Measurements from ENCODE around the gene C19orf47. TPM values are rescaled to one million over a fixed set of nuclear protein-coding genes. Genes with fewer than 3 reads are reported as not detected.

C19orf47 gene
- polyA plus RNA-seq, 10 donors, result 44.0 to 71.9 (median 60.8) TPM

DNA sequence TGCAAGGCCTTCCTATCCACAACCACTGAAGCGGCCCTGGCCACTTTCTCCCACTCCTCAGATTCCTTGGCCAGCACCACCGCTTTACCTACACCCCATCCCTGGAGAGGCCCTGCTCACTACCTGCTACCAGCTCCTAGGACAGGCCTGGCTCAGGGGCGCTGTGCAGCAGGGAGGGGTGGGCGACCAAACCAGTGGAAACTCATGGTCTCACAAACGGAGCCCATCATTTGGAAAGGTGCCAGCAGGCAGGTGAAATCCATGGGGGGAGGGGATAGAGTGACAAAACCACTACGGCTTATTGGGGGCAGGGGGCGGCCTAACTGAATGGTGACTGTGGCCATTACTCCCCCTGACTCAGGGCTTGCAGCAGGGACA, 27.6 kb downstream of the C19orf47 start:
- no peak for DNase-seq

DNA sequence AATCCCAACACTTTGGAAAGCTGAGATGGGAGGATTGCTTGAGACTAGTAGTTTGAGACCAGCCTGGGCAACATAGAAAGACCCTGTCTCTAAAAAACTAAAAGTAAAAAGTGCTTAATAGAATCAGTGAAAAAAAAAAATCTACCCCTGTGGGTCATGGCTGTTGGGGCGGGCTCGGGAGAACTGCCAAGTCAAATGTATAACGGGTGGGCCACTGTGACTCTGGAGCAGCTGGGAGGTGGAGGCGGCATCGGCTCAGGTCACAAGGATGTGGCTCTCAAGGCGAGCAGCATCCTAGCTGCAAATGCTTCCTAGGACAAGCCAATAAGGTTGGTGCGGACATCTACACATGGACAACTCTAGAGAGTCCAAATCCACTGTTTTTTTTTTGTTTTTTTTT, 30.9 kb downstream of the C19orf47 start:
- DNase-seq, result no peak

DNA sequence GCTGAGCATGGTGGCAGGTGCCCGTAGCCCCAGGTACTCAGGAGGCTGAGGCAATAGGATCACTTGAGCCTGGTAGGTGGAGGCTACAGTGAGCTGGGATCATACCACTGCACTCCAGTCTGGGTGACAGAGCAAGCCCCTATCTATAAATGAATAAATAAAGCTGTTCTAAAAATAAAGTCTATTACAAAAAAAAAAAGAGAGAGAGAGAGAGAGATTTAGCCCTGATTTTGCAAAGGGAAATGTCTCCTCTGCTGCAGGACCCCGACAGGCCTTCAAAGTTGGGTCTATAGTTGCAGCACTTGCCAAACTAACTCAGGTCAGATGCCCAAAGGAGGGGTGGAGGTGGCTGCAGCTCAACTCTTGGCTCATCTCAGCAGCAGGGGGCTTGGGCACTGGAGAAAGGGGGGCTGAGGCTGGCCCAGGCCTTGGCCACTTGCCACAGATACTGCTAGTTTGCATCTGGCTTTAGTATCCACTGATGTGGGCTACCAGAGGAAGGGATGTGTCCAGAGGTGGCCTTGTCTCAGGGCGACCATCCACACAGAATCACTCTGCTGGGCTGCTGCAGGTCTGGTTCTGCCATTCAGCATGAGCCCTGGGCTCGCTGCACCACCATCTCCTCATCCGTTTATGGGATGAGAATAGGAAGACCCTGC, 32.3 kb downstream of the C19orf47 start:
- DNase-seq, result no peak

DNA sequence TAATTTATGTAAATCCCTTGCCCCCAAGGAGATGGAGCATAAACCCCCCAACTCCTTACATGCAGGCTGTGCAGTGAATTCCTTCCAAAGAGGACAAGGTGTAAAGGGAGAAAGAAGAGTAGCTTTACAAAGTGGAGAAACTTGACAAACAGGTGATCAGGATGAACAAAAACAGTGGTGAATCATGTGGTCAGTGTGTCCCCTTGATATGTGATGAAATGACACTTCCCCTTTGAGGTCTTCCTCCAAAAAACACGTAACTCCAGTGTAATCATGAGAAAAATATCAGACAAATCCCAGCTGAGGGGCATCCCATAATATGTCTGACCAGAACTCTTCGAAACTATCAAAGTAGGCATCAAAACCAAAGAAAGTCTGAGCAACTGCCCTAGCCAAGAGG, 33.5 kb downstream of the C19orf47 start:
- DNase-seq, result no peak

GRCh38 chr19:40313229-40313983, 34.8 kb downstream of the C19orf47 start:
- DNase-seq, result no peak

DNA sequence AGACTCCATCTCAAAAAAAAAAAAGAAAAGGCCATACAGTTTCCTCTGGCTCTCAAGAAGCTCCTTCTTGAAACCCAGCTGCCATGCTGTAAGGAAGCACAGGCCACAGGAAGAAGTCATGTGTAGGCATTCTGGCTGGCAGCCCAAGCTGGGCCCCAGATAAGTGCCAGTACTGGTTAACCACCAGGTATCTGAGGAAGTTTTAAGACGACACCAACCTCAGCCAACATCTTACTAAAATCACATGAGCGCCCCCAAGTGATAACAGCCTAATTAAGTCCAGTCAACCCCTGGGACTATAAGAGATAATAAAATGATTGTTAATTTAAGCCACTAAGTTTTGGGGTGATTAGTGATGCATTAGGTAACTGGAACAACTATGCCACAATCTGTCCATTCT, 35.7 kb downstream of the C19orf47 start:
- DNase-seq, result no peak

DNA sequence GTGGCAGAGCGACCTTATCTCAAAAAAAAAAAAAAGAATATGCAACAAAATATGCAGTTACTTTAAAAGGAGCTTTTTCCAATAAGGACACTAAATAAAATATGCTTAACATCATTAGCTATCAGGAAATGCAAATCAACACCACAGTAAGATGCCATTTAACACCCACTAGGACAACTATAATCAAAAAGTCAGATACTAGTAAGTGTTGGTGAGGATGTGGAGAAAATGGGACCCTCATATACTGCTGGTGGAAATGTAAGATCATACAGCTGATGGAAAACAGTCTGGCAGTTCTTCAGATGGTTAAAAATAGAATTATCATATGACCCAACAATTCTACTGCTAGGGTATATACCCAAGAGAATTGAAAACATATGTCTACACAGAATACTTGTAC, 38.5 kb downstream of the C19orf47 start:
- no peak for DNase-seq

- DNase-seq, result peak; percentile 82 to 92 (median 88)
Observed at GRCh38 chr19:40305403-40305802, 42.8 kb downstream of the C19orf47 start.

DNA sequence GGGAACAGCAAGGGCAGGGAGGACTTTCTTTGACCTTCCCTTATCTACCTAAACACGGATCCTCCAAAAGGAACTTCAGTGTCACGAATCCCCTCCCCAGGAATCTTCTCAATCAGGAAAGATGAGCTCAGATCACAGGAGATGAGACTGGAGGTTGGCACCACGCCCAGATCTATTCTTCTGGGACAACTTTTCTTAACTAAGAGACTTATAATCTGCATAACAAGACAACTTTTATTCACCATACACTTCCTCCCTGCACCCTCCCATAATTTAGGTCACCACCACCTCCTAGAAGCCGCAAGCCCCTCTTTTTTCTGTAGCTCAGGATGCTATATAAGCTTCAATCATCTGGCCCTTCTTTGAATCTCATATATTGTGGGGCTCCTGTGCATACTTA, 43.9 kb downstream of the C19orf47 start:
- peak in 1 of 3 donors; percentile 41 for DNase-seq

GRCh38 chr19:40303765-40304164, 44.4 kb downstream of the C19orf47 start:
- no peak for DNase-seq

DNA sequence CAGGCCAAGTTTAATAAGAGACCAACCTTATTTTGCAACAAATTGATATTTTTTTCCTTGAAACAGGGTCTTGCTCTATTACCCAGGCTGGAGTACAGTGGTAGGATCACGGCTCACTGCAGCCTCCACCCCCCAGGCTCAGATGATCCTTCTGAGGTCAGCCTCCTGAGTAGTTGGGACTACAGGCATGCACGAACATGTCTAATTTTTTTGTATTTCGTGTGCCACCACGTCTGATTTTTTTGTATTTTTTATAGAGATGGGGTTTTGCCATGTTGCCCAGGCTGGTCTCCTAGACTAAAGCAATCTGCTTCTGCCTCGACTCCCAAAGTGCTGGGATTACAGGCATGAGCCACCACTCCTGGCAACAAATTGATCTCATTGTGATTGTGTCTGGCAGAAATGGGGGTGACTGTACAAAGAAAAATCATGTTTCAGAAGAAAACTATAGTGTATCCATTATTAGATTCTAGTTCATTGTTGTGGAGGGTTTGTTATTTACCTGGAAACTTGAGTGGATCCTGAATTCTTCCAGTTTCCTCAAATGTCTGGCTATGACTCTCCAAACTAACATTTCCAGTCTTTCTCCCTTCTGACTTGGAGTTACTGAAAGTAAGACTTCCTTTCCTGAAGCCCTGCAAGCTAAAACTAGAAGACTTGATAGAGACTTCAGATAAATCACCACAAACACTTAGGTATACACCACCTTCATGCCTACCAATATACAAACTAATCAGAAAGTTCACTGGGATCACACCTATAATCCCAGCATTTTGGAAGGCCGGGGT, 45.8 kb downstream of the C19orf47 start:
- no peak for DNase-seq

GRCh38 chr19:40300668-40301067, 47.5 kb downstream of the C19orf47 start:
- no peak for DNase-seq

GRCh38 chr19:40298026-40298425, 50.2 kb downstream of the C19orf47 start:
- DNase-seq, result no peak

- DNase-seq, result no peak
Observed at GRCh38 chr19:40294560-40294959, 53.6 kb downstream of the C19orf47 start.

DNA sequence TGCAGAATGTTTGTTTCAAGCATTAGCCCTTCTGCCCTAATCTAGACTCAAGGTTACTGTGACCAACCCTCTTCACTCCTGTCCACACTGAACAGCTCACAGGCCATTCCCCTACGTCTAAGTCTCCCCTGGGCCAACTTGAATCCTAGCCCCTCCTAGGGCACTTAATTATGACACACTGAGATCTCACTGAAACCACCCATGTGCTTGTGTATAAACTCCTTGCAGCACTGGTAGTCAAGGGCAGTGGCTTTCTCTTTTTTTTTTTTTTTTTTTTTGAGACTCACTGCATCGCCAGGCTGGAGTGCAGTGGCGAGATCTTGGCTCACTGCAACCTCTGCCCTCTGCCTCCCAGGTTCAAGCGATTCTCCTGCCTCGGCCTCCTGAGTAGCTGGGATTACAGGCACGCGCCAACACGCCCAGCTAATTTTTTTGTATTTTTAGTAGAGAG, 61.2 kb downstream of the C19orf47 start:
- DNase-seq, result no peak

DNA sequence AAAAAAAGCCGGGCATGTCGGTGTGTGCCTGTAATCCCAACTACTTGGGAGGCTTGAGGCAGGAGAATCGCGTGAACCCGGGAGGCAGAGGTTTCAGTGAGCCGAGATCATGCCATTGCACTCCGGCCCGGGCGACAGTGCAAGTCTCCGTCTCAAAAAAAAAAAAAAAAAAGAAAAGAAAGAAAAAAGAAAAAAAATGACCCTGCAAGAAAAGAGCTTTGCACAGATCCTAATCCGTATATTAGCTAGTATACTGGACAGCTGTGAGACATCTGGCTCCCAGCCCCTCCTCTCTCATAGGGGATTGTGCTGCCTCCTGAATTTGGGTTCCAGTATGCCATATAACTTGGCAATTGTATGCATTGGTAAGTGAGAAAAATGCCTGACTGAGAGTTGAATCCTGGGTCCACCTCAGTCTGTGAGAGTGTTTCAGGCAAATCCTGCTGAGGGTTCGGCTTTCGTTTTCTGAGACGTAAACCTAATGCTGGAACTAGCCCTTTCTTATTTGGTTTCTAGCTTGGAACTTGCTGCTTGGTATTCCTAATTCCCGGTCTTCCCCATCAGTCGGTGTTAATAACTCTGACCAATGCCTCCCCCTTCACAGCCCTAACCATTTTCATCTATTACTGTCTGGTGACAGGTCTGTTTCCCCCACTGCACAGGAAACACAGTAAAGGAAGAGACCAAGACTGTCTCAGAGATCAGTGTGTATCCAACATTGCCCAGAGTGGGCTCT, 61.8 kb downstream of the C19orf47 start:
- DNase-seq, result peak in 2 of 3 donors; percentile 30 to 74

DNA sequence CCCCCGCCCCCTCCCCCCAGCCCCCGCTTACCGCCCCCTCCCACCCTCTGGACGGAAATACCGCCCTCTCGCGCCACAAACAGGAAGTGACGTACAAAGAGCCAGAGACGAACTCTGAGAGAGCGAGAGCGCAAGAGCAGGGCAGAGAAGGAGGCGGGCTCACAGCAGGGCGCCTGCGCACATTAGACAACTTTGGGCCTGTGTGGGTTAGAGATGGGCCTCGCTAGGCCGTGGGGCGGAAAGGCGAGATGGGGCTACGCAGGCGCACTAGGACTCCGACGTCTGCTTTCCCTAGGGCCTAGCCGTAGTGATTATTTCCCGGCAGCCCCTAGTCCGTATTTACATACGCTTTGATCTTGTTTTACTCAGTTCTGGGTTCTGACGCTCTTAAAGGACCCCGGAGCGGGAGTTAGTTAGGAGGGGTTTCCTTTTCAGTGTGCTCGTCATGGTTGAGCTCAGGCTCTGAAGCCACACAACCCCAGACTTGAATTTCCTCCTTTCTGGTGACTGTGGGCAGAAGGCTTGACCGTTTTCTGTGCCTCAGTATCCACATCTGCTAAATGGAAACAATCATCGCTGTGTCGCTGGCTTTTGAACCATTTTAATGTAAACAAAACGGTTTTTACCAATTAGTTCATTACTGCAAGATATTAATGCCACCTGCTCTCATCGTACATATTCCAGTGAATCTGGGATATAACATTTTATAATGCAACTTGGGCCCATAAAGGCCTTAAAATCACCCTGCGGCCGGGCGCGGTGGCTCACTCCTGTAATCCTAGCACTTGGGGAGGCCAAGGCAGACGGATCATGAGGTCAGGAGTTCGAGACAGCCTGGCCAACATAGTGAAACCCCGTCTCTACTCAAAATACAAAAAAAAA, 62.6 kb downstream of the C19orf47 start:
- DNase-seq, result peak; percentile 100

DNA sequence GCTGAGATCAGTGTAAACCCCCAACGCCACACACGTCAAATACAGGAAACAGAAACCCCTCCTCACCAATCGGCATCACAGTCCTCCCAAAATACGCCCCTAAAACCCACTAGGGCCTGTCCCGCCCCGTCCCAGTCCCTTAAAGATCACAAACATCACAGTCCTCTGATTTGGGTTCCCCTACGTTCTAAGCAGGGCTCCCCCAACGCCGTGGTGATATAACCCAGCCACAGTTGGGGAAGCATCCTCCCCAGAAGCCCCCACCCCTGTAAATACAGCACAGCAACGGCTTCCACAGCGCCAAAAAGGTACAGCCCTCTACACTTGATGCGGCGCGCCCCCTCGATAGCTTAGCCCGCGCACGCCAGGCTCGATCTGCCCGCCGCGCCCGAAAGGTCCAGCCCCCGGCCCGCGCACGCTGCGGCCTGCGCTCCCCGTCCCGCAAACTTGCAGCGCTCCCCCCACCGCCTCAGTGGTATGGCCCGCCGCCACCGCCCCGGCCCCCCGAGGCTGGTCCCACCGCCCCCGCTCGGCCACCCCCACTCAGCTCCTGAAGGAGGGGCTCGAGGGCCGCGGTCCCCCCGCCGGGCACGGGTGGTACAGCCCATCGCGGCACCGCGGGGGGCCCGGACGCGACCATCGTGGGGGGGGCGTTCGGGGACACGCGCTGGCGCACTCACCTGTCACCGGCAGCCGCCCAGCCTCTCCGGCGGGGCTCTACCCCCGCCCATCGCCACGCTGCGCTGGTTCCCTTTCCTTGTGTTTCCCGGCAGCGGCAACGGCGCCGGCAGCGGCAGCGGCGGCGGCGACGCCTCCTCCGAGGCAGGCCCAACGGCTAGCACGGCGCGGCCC, 63.5 kb downstream of the C19orf47 start, which contains the start of gene AKT2:
TSS of gene AKT2 (minus strand) at position 845 of the 852 bp plus-strand sequence. CDS start 20,078 bp downstream, outside the sequence.
- DNase-seq, result peak; percentile 62 to 83 (median 63)

- no peak for DNase-seq
Observed at GRCh38 chr19:40284251-40284500, 64.0 kb downstream of the C19orf47 start.
